Cerebellar nuclear complex (tissue), 1 donor: ENCODE results near the gene CDH4.

Source experiments
- DNase-seq, 2 experiments: peaks; one replicate each; lab custom pipeline; 2025; lab: John Stamatoyannopoulos, UW

The CDH4 gene

DNA sequence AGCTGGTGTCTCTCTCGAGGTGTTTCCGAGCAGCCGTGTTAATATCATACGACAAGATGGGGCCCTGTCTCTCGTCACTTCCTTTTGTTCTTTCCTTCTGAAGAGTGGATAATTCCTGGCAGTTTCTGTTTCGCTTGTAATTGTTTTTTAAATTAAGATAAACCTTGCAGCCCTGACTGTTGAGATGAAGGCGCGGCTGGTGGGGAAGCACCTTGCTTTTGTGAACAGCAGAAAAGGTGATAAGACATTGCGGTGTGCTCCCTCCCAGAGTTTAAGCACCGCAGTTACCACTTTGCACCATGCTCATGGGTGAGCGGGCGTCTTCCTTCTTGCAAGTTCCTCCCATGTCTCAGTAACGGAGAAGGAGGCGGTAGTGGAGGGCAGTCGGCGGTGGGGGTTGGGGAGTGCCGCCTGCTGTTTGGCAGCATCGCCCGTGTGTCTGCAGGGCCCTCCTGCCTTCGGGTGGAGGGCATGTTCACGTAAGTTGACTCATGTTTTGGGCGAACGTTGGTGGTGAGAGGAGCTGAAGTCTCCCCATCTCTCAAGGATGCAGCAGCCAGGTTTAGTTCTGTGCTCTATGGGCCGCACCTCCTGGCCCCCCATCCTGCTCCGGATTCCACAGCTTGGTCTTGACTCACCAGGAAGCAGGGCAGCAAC, 467.8 kb downstream of the CDH4 start:
- DNase-seq: no peak

DNA sequence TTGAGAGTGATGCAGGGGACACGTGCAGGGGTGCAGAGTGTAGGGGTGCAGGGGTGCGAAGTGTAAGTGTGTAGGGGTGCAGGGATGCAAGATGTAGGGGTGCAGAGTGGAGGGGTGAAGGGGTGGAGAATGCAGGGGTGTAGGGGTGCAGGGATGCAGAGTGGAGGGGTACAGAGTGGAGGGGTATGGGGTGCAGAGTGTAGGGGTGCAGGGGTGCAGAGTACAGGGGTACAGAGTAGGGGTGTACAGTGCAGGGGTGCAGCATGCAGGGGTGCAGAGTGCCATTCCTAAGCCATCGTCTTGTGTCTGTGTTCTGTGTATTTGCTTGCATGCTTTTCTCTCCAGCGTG, 468.3 kb downstream of the CDH4 start:
- no peak for DNase-seq

DNA sequence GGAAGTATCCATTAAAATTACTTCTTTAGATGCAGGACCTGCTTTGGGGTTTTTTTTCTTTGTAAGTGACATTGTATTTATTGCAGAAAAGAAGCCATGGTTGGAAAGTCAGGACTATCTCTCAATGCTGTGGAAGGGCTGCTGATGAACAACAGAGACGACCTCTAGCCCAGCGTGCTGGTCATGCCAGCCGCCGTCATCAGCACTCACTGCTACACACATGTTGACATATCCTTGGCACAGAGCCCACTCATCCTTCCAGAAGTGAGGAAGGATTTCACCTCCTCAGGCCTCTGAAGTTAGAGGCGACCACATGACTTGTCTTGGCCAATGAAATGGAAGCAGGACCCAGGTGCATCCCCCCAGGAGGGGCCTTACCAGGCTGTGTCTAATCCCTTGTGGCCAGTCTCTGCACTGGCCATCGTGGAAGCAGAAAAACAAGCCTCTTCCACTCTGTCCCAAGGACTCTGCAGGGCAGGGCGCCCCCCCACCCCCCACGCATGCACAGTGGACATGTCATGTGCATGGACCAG, 470.2 kb downstream of the CDH4 start:
- no peak for DNase-seq

DNA sequence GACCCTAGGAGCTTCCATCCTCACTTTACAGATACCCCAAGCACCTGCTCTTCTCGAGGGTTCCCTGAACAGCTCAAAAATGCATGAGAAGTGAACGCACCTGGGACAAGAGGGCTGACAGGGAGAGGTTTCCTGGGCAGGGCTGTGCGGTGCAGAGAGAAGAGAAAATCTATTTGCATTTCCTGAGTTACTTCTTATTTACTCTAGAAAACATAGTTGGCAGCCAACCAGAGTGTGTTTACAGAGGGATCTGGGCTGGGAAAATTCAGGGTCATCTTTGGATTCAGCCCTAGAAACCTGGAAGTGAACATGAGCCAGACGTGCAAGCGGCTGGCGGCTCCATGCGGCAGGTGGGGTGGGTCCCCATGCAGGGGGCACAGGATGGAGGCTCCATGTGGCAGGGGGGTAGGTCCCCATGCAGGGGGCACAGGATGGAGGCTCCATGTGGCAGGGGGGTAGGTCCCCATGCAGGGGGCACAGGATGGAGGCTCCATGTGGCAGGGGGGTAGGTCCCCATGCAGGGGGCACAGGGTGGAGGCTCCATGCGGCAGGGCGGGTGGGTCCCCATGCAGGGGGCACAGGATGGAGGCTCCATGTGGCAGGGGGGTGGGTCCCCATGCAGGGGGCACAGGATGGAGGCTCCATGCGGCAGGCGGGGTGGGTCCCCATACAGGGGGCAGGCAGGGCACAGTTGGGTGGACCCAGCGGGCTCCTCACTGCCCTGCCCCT, 471.6 kb downstream of the CDH4 start:
- no peak for DNase-seq

DNA sequence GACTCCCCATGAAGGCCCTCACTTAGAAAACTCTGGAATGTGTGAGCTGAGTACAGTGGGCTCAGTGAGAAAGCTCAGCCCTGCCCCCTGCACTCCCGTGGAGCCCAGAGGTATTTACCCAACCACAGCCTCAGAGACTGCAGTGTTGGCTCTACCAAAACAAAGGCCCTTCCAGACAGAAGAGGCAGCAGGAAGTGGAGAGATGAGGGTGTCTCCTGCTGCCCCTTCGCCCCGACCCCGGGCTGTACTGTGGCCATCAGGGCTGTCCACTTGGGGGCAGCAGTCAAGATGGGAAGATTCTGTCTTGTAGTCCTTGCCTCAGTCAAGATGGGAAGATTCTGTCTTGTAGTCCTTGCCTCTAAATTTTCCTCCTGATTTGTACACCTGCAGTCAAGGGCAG, 472.3 kb downstream of the CDH4 start:
- DNase-seq: no peak

DNA sequence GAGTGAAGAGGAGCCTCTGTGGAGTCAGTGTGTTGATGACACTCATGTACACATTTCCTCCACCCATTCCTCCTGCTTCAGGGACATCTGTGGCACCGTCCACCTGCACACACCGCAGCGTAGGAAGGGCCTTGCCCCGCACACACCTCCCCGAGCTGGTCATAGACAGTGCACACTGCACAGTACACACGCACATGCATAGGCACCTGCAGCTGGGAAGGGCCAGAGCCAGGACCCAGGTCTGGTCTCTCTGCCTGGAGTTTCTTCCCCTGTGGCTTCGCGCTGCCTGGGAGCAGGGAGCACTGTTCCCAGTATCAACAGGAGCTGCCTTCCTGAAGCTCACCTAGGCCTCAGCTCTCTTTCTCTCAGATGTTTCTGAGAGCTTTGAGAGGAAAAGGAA, 473.1 kb downstream of the CDH4 start:
- no peak for DNase-seq

- DNase-seq: no peak
These were observed 473.9 kb downstream of the CDH4 start for GRCh38 chr20:61725966-61726365.

DNA sequence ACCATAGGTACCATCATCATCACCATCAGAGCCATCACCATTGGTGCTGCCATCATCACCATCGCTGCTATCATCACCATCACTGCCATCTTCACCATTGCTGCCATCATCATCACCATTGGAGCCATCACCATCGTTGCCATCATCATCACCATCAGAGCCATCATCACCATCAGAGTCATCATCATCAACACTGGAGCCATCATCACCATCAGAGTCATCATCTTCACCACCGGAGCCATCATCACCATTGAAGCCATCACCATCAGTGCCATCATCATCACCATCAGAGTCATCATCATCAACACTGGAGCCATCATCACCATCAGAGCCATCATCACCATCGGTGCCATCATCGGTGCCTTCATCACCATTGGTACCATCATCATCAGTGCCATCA, 474.9 kb downstream of the CDH4 start:
- no peak for DNase-seq

DNA sequence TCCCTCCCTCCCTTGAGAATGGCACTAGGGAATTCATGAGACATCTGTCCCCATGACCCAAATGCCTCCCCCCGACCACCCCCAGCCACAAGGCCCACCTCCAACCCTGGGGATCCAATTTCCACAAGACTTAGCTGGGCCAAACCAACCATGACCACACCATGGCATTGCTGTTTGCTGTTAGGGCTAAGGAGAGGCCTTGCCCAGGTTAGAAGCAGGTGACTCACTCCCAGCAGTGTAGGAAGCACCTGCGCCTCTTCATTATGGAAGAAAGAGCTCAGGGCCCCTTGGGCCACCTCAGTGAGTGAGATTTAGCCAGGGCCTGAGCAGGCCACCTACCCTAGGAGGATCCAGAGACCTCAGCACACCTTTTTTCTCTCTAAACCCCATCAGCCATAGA, 475.7 kb downstream of the CDH4 start:
- DNase-seq: no peak

GRCh38 chr20:61728326-61728725, 476.3 kb downstream of the CDH4 start:
- no peak for DNase-seq

- no peak for DNase-seq
These were observed 477.0 kb downstream of the CDH4 start for GRCh38 chr20:61728786-61729770.

- DNase-seq: no peak
These were observed 478.7 kb downstream of the CDH4 start for GRCh38 chr20:61730631-61731362.

DNA sequence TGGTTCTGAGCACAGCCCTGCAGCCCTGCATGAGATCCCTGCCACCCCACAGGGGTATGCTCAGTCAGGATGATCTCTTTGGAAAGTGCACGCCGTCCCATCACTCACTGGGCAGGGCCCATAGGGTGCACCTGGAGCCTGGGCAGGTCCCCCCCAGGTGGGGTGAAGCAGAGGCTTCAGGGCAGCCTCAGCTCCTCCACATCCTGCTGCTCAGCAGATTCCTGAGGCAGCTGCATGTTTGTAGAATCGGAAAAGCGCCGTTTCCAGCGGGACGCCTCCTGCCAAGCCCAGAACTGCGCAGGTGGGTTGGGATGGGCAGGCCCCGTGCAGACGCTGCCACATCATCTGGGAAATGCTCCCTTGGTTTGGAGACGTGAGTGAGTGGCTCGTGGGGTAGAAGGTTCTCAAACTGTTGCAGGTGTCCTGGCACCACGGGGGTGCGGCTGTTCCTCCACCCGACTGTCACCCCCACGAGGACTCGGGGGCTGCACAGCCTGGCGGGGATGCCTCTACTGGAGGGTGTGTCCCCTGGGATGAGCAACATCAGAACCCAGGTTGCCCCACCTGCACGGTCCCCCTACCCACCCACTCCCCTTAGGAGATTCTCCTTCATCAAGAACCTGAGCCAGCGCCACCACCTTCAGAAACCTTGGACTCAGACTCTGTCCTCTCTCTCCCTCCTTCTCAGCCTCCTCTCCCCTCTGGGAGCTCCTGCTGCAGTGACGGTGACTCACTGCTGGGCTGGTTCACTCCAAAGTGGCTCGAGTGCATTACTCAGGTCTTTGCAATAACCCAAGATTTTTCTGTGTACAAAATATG, 479.5 kb downstream of the CDH4 start:
- DNase-seq: no peak

DNA sequence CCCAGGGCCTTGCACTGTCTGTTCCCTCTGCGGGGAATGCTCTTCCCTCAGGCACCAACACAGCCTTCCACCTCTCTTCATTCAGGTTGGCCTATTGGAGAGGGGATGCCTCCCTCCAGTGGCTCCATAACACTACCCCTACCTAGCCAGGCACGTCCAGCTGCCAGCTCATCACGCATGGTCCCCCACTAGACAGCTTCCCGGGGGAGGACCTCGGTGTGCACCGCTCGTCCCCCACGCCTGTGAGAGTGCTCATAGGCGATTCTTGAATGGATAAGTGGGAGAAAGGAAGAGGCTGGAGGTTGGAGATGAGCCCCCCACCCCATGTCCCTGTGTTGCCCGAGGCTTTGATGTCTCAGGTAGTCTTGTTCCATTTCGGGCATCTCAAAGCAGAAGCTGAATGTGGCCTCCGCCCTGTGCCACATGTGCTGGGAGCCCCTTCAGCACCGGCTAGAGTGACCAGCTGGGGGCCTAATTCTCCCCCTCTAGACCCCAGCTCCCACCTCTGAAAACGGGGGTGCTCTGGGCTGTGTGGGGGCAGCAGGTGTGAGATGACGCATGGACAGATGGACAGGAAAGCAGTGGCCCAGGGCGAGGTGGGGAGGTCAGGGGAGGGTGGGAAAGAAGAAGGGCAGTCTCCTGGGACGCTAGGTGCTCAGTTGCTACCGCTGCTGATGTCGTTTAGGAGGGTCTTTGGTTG, 480.6 kb downstream of the CDH4 start:
- no peak for DNase-seq

GRCh38 chr20:61733216-61733615, 481.2 kb downstream of the CDH4 start:
- no peak for DNase-seq

DNA sequence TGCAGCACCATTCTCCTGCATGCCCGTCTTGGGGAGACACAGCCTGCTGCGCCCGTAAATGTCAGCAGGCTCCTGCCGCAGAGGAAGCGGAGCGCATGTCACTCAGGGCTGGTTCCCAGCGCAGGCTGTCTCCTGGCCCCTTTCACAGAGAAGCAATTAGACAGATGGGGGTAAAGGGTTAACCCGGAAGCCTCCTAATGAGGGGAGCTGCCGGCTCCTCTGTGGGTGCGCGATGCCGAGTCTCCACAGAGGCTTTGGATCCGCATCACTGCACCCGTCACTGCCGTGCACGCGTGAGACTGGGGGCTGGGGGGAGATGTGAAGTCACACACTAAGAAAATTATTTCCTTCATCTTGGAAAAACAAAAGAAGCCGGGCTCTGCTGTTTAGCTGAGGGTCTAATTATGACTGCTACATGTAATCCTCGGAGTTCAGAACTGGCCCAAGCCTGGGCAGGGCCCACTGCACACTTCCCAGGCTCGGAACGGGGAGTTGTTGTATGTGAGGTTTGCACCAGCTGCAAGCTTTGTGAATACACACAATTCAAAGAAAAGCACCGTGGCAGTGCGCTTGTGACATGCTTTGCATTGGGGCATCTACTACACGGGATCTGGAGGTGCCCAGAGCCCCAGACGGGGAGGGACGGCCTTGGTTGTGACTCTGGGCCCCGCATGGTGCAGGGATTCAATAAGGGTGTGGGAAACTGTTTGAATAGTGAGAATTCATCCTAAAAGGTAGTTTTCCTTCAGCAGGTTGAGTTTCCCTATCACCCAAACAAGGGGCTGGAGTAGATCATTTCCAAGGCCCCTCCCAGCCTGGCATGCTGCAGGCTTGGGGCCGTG, 482.1 kb downstream of the CDH4 start:
- DNase-seq: no peak

DNA sequence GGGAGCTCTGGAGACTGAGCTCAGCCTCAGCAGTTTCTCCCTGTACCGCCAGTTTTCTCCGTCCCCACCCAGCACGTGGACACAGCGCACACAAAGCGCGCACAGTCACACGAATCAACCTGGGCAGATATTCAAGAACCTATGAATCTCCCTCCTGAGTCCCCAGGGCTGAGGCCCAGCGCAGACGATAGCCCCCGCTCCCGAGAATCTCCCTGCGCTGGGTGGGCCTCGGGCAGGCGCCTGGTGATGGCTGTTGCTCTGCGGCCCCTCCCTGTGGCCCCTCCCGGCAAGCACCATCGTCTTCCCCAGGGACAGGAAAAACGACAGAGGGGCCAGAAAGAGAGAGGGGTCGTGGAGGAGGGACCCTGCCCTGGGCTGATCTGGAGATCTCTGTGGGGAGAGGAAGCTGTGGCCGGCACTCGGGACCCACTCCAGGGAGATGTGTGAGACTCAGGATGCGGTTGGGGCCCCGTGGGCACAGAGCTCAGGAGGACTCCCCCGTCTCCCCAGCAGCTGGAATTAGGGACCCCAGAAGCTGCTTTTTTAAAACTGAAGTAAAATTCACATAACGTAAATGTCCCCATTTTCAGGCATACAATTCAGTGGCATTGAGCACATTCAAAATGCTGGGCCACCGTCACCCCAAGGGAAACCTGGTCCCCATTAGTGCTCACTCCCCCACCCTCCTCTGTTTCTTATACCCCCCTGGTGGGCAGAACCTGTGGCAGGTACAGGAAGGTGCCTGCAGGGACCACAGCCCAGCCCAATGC, 482.9 kb downstream of the CDH4 start:
- DNase-seq: no peak

- DNase-seq: no peak
These were observed 483.4 kb downstream of the CDH4 start for GRCh38 chr20:61735503-61735785.
